PC-9 (cell line): Measurements from ENCODE around the gene ZFHX3. TPM values are rescaled to one million over a fixed set of nuclear protein-coding genes. Genes with fewer than 3 reads are reported as not detected.

Experiments used
- BruUV-seq: library from RNA; stranded (reverse); fragments of 400-500 nt; replicated peaks from 2 replicates; lab custom pipeline; 2021; lab: Mats Ljungman, UMichigan
- CTCF ChIA-PET: fragments of 300-600 bp; sonication (Branson Sonifier 250); formaldehyde crosslinking; loops from one replicate; lab custom pipeline; 2022; ENCODE audit warnings: antibody characterized with exemption; lab: Charles Lee
- POLR2A ChIA-PET: fragments of 300-600 bp; sonication (Branson Sonifier 250); formaldehyde crosslinking; loops from one replicate; lab custom pipeline; 2022; ENCODE audit warnings: antibody characterized with exemption; ENCODE audit not compliant: unreplicated experiment; lab: Charles Lee
- DNase-seq, 2 experiments: peaks; one replicate each; pipeline versions ENCODE4 v3.0.0 to v3.0.0-alpha.2; 2015 to 2022; ENCODE audit warnings: mixed read lengths in 1 of 2
- H2AFZ ChIP-seq: fragments of 200-600 bp; sonication (generic); 2 replicates; pipeline ENCODE4 v1.8.1; 2017; ENCODE audit warnings: antibody characterized with exemption
- H3F3A ChIP-seq: fragments of 200-600 bp; sonication (generic); 2 replicates; pipeline ENCODE4 v1.8.1; 2017; ENCODE audit warnings: antibody characterized with exemption, mild to moderate bottlenecking, low read depth; ENCODE audit not compliant: insufficient read depth
- H3K27ac ChIP-seq: fragments of 200-600 bp; sonication (generic); 2 replicates; pipeline ENCODE4 v1.6.1; 2016; ENCODE audit warnings: mixed run types
- H3K27me3 ChIP-seq: fragments of 200-600 bp; sonication (generic); 2 replicates; pipeline ENCODE4 v1.6.1; 2016; ENCODE audit warnings: low read depth, mixed run types; ENCODE audit not compliant: insufficient read depth
- H3K36me3 ChIP-seq: fragments of 200-600 bp; sonication (generic); 2 replicates; pipeline ENCODE4 v1.6.1; 2016; ENCODE audit warnings: low read depth, mixed run types
- H3K4me1 ChIP-seq: fragments of 200-600 bp; sonication (generic); replicated peaks from 2 replicates; pipeline ENCODE4 v1.6.1; 2016; ENCODE audit warnings: mixed run types; ENCODE audit not compliant: insufficient read depth
- H3K4me2 ChIP-seq: fragments of 200-600 bp; sonication (generic); 2 replicates; pipeline ENCODE4 v1.6.1; 2017; ENCODE audit warnings: mixed run types
- H3K4me3 ChIP-seq: fragments of 200-600 bp; sonication (generic); 2 replicates; pipeline ENCODE4 v1.6.1; 2016; ENCODE audit warnings: mixed run types
- H3K79me2 ChIP-seq: fragments of 200-600 bp; sonication (generic); 2 replicates; pipeline ENCODE4 v1.6.1; 2017; ENCODE audit warnings: low read depth, mixed run types
- H3K9me2 ChIP-seq: fragments of 200-600 bp; sonication (generic); 2 replicates; pipeline ENCODE4 v1.8.1; 2017; ENCODE audit warnings: mild to moderate bottlenecking; ENCODE audit not compliant: insufficient read depth
- H3K9me3 ChIP-seq: fragments of 200-600 bp; sonication (generic); 2 replicates; pipeline ENCODE4 v1.8.1; 2016; ENCODE audit warnings: low read depth; ENCODE audit not compliant: insufficient read depth
- H4K20me1 ChIP-seq: fragments of 200-600 bp; sonication (generic); 2 replicates; pipeline ENCODE4 v1.8.1; 2017; ENCODE audit not compliant: insufficient read depth
- EZH2 ChIP-seq: fragments of 200-600 bp; sonication (generic); IDR thresholded peaks from 2 replicates; pipeline ENCODE4 v1.8.0; 2017; ENCODE audit warnings: antibody characterized with exemption, low read depth
- intact Hi-C: fragments of 100-400 bp; cut with micrococcal nuclease; formaldehyde crosslinking; loops from one replicate; pipeline ENCODE4 v1.10.0; 2022; ENCODE audit not compliant: unreplicated experiment
- total RNA-seq: library from RNA; stranded (reverse); gene quantifications from 2 replicates; pipeline ENCODE4 v1.2.3, GENCODE V29; 2021
- TF ChIP-seq, protein P1 (sequence below): fragments of 200-600 bp; sonication (generic); conservative IDR thresholded peaks from 2 replicates; pipeline ENCODE4 v1.6.1; 2017; ENCODE audit warnings: mixed run types, antibody characterized with exemption, mild to moderate bottlenecking, moderate library complexity

The ZFHX3 gene
- total RNA-seq, 1 experiment from 2014 or later: 23.1 TPM

DNA sequence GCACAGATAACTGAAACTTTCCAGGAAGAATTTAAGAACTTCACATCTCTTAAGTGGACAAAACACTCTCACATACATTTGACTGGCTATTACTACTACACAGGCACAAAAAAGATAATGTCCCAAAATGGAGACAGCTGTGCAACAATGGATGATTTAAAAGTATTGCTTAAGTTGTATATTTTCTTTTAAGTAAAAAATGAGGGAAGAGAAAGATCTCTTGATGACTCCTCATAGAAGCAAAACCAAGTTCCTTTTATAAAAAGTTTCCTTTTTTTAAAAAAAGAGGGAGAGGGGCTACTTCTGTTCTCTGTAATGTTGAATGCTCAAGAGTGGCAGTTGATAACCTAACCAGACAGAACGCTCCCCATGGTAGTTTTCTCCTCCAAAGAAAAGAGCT is 195.5 kb downstream of the ZFHX3 start:
- Histone ChIP-seq H2AFZ (no peak overlapping the region), H3K4me2 (no peak overlapping the region), H3K9me2 (no peaks in the 10 kb centered on the region; the same call in 1 of the 2 replicates), H3K4me1 (peaks cover 19% of the 10 kb centered on the region), H3K36me3 (no peaks in the 10 kb centered on the region; the same call in 1 of the 2 replicates), H3K4me3 (no peak overlapping the region), H3K27me3 (no peaks in the 10 kb centered on the region), H4K20me1 (no peaks in the 10 kb centered on the region), H3K9me3 (no peaks in the 10 kb centered on the region), H3K27ac (no peak overlapping the region), H3K79me2 (peaks cover 9% of the 10 kb centered on the region; the same call in 1 of the 2 replicates), H3F3A (no peaks in the 10 kb centered on the region; the same call in 1 of the 2 replicates)
- no peak for TF ChIP-seq EZH2
- no peak for DNase-seq
- BruUV-seq: no TSS peak
- ChIA-PET POLR2A (no interaction called here), CTCF (no interaction called here)
- intact Hi-C loops: no loop called here

- BruUV-seq: no TSS peak
- Histone ChIP-seq H3K4me1 (peaks cover 19% of the 10 kb centered on the region), H3F3A (no peaks in the 10 kb centered on the region; the same call in 1 of the 2 replicates), H3K4me2 (no peak overlapping the region), H3K9me2 (no peaks in the 10 kb centered on the region; the same call in 1 of the 2 replicates), H3K27me3 (no peaks in the 10 kb centered on the region), H3K9me3 (no peaks in the 10 kb centered on the region), H3K79me2 (peaks cover 19% of the 10 kb centered on the region; the same call in 1 of the 2 replicates), H3K4me3 (no peak overlapping the region), H4K20me1 (no peaks in the 10 kb centered on the region), H2AFZ (no peak overlapping the region), H3K36me3 (no peaks in the 10 kb centered on the region; the same call in 1 of the 2 replicates), H3K27ac (no peak overlapping the region)
- DNase-seq: no peak
- intact Hi-C loops: no loop called here
- no peak for TF ChIP-seq EZH2
- TF ChIP-seq, protein P1, sequence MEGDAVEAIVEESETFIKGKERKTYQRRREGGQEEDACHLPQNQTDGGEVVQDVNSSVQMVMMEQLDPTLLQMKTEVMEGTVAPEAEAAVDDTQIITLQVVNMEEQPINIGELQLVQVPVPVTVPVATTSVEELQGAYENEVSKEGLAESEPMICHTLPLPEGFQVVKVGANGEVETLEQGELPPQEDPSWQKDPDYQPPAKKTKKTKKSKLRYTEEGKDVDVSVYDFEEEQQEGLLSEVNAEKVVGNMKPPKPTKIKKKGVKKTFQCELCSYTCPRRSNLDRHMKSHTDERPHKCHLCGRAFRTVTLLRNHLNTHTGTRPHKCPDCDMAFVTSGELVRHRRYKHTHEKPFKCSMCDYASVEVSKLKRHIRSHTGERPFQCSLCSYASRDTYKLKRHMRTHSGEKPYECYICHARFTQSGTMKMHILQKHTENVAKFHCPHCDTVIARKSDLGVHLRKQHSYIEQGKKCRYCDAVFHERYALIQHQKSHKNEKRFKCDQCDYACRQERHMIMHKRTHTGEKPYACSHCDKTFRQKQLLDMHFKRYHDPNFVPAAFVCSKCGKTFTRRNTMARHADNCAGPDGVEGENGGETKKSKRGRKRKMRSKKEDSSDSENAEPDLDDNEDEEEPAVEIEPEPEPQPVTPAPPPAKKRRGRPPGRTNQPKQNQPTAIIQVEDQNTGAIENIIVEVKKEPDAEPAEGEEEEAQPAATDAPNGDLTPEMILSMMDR: no peak
- ChIA-PET CTCF (no interaction called here), POLR2A (no interaction called here)
Observed at GRCh38 chr16:72850853-72851252, 197.1 kb downstream of the ZFHX3 start.

DNA sequence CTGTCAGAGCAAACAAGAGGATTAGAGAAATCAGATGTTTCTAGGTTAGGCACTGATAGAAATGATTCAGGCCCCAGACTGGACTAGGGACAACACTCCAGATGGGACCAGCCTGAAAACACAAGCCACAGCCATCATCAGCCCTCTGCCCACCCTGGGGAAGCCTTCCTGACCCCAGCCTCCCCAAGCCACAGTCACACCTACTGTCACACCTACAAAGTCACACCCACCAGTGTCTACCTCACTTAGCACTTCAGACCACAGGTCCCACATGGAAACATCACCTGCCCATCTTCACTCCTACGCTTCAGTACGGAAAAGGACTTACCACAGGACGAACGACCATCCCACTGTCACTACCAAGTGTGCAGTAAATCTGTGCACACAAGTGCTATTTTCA is 197.9 kb downstream of the ZFHX3 start:
- TF ChIP-seq EZH2: no peak
- TF ChIP-seq, protein P1: no peak
- Histone ChIP-seq H3K4me2 (no peak overlapping the region), H3K27ac (no peak overlapping the region), H3K9me3 (no peaks in the 10 kb centered on the region), H3K4me1 (peaks cover 19% of the 10 kb centered on the region), H2AFZ (no peak overlapping the region), H3K36me3 (no peaks in the 10 kb centered on the region; the same call in 1 of the 2 replicates), H3K9me2 (no peaks in the 10 kb centered on the region; the same call in 1 of the 2 replicates), H3K27me3 (no peaks in the 10 kb centered on the region), H3F3A (no peaks in the 10 kb centered on the region; the same call in 1 of the 2 replicates), H3K4me3 (no peak overlapping the region), H3K79me2 (peaks cover 23% of the 10 kb centered on the region; the same call in 1 of the 2 replicates), H4K20me1 (no peaks in the 10 kb centered on the region)
- intact Hi-C loops: no loop called here
- BruUV-seq: no TSS peak
- no peak for DNase-seq
- POLR2A ChIA-PET: no interaction called here
- CTCF ChIA-PET: interaction anchor here (0.6 to 1.7 kb wide), 2 partner anchors 18 to 27 kb away, joined by 5 read pairs; no protein-coding TSS in a partner anchor
